ENCODE results near the gene ADCK1. TPM values are rescaled to one million over a fixed set of nuclear protein-coding genes. Genes with fewer than 3 reads are reported as not detected.
"Not testable (repeated sequence)": the region's sequence is repeated elsewhere in the genome, so short reads cannot be mapped to it uniquely, and the experiment has no call there.

Gene ADCK1
- total RNA-seq, 2 experiments from 2014 or later: 7.5 to 9.6 TPM

DNA sequence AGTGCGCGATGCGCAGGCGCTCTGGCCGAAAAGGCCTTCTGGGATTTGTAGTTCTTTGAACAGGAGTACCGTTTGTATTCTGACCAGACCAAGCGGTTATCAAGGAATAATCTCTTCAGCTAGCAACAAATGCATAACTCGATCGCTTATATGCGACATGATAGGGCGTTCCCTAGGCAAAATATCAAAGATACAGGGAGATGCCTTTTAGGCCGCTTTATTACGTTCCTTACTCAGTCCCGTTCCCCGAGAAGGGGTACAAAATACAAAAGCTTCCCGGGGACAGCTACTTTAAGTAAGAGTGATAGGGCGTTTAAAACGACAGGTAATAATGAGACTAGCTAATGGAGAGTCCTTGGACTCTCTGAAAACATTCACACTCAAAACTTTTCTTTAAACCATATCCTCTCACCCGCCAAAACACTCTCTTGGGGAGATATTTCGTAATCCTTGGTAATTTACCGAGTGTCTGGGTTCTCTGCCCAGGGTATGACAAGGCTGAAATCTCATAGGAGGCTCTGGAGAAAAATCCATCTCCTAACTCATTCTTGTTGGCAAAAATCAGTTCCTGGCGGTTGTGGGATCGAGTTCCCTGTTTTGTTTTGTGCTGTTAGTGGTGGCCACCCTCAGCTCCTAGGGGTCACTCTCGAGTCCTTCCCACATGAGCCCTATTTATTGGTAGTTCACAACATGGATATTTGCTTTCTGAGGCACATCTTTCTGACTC, 38.5 kb upstream of the ADCK1 start:
- peak overlapping the region; percentile 68 for H3K27ac ChIP-seq (ENCODE audit: low read depth, low read length, poor library complexity, severe bottlenecking)
- ChIA-PET POLR2A (interaction anchor here (0.6 to 2.3 kb wide), 8 partner anchors 9 to 1034 kb away, joined by 3 to 10 read pairs (median 4); no protein-coding TSS in a partner anchor), CTCF (ENCODE audit: unreplicated experiment) (no interaction called here)
- H3K9me3 ChIP-seq (ENCODE audit: low read length): no peaks in the 10 kb centered on the region
- peak overlapping the region; percentile 92 for H3K4me3 ChIP-seq (ENCODE audit: low read depth, low read length, poor library complexity, severe bottlenecking)
- peak overlapping the region; percentile 99 for H2AFZ ChIP-seq (ENCODE audit: low read length)
- H3K36me3 ChIP-seq (ENCODE audit: insufficient read depth, low read length): peaks cover 30% of the 10 kb centered on the region
- peaks cover 15% of the 10 kb centered on the region; the same call in 1 of the 2 replicates for H4K20me1 ChIP-seq (ENCODE audit: insufficient read depth, low read length)
- TF ChIP-seq, protein P1, sequence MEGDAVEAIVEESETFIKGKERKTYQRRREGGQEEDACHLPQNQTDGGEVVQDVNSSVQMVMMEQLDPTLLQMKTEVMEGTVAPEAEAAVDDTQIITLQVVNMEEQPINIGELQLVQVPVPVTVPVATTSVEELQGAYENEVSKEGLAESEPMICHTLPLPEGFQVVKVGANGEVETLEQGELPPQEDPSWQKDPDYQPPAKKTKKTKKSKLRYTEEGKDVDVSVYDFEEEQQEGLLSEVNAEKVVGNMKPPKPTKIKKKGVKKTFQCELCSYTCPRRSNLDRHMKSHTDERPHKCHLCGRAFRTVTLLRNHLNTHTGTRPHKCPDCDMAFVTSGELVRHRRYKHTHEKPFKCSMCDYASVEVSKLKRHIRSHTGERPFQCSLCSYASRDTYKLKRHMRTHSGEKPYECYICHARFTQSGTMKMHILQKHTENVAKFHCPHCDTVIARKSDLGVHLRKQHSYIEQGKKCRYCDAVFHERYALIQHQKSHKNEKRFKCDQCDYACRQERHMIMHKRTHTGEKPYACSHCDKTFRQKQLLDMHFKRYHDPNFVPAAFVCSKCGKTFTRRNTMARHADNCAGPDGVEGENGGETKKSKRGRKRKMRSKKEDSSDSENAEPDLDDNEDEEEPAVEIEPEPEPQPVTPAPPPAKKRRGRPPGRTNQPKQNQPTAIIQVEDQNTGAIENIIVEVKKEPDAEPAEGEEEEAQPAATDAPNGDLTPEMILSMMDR (conservative IDR thresholded peaks at IDR 0.05; ENCODE audit: low read length): peak; percentile 64
- TF ChIP-seq EZH2phosphoT487 (IDR thresholded peaks at IDR 0.05; ENCODE audit: borderline replicate concordance, low read depth, low read length): no peak
- peaks cover 22% of the 10 kb centered on the region for H3K4me1 ChIP-seq (ENCODE audit: insufficient read depth, low read length, poor library complexity, severe bottlenecking)
- H3K9me2 ChIP-seq (ENCODE audit: insufficient read depth, low read length): no peaks in the 10 kb centered on the region
- peaks cover 44% of the 10 kb centered on the region for H3K79me2 ChIP-seq (ENCODE audit: insufficient read depth, low read depth, low read length)
- peak; percentile 19 for DNase-seq (ENCODE audit: low spot score)
- intact Hi-C loops (cut with micrococcal nuclease; ENCODE audit: unreplicated experiment): loop anchor here (2.0 kb wide), 1 partner anchor 39 kb away; the partner anchor contains the start of gene ADCK1
- BruUV-seq (replicated peaks): no TSS peak
- H3K4me2 ChIP-seq (ENCODE audit: low read length): peak overlapping the region; percentile 84

DNA sequence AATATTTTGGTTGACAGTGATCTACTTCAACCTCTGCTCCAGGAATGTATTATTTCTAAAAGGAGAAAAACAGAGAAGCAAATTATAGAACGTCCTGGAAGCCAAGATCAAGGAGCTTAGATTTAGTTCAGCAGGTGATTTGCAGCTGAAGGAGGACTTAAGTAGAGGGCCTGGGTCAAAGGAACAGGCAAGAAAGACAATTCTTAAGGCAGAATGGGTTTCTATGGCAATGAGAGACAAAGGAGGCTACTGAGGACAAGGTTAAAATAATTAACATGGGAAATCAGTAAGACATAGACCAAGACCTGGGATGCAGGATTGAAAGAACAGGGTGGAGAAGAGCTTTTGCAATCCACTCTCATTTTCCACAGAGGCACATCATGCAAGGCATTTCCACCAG, 36.6 kb upstream of the ADCK1 start:
- Histone ChIP-seq H3K9me2 (ENCODE audit: insufficient read depth, low read length) (no peaks in the 10 kb centered on the region), H3K27ac (ENCODE audit: low read depth, low read length, poor library complexity, severe bottlenecking) (no peak overlapping the region), H3K36me3 (ENCODE audit: insufficient read depth, low read length) (peaks cover 10% of the 10 kb centered on the region), H3K4me2 (ENCODE audit: low read length) (no peak overlapping the region), H2AFZ (ENCODE audit: low read length) (no peak overlapping the region), H3K79me2 (ENCODE audit: insufficient read depth, low read depth, low read length) (peaks cover 25% of the 10 kb centered on the region), H3K4me1 (ENCODE audit: insufficient read depth, low read length, poor library complexity, severe bottlenecking) (peaks cover 22% of the 10 kb centered on the region), H3K9me3 (ENCODE audit: low read length) (no peaks in the 10 kb centered on the region), H3K4me3 (ENCODE audit: low read depth, low read length, poor library complexity, severe bottlenecking) (no peak overlapping the region), H4K20me1 (ENCODE audit: insufficient read depth, low read length) (peaks cover 8% of the 10 kb centered on the region; the same call in 1 of the 2 replicates)
- DNase-seq (ENCODE audit: low spot score): no peak
- no TSS peak for BruUV-seq (replicated peaks)
- intact Hi-C loops (cut with micrococcal nuclease; ENCODE audit: unreplicated experiment): no loop called here
- no peak for TF ChIP-seq EZH2phosphoT487 (IDR thresholded peaks at IDR 0.05; ENCODE audit: borderline replicate concordance, low read depth, low read length)
- TF ChIP-seq, protein P1 (conservative IDR thresholded peaks at IDR 0.05; ENCODE audit: low read length): no peak
- ChIA-PET CTCF (ENCODE audit: unreplicated experiment) (no interaction called here), POLR2A (interaction anchor here (0.9 to 2.3 kb wide), 3 partner anchors 12 to 33 kb away, joined by 4 to 9 read pairs (median 4); no protein-coding TSS in a partner anchor)

DNA sequence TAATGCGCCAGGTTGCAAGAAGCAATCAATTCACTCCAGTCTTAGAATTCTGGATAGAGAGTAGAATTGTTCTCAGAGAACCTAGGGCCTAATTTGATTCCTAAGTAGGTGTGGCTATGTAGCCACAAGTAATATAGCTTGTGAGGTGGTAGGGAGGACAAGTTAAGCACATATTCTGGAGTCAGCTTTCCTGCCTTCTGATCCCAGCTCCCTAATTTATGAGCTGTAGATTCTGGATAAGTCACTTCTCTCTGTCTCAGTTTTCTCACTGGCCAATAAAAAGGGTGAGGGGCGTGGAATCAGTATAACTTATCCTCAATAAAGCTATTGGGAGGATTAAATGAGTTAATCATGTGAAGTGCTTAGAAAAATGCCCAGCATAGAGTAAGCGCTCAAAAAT, 35.9 kb upstream of the ADCK1 start:
- no peak overlapping the region for H2AFZ ChIP-seq (ENCODE audit: low read length)
- no peak overlapping the region for H3K4me2 ChIP-seq (ENCODE audit: low read length)
- TF ChIP-seq, protein P1 (conservative IDR thresholded peaks at IDR 0.05; ENCODE audit: low read length): no peak
- no peak for TF ChIP-seq EZH2phosphoT487 (IDR thresholded peaks at IDR 0.05; ENCODE audit: borderline replicate concordance, low read depth, low read length)
- peaks cover 8% of the 10 kb centered on the region; the same call in 1 of the 2 replicates for H4K20me1 ChIP-seq (ENCODE audit: insufficient read depth, low read length)
- H3K4me3 ChIP-seq (ENCODE audit: low read depth, low read length, poor library complexity, severe bottlenecking): no peak overlapping the region
- BruUV-seq (replicated peaks): no TSS peak
- intact Hi-C loops (cut with micrococcal nuclease; ENCODE audit: unreplicated experiment): no loop called here
- ChIA-PET CTCF (ENCODE audit: unreplicated experiment) (no interaction called here), POLR2A (interaction anchor here (0.9 to 1.5 kb wide), 3 partner anchors 12 to 58 kb away, joined by 3 to 4 read pairs (median 4); no protein-coding TSS in a partner anchor)
- no peak for DNase-seq (ENCODE audit: low spot score)
- H3K4me1 ChIP-seq (ENCODE audit: insufficient read depth, low read length, poor library complexity, severe bottlenecking): peaks cover 17% of the 10 kb centered on the region
- H3K79me2 ChIP-seq (ENCODE audit: insufficient read depth, low read depth, low read length): peaks cover 18% of the 10 kb centered on the region
- no peak overlapping the region for H3K27ac ChIP-seq (ENCODE audit: low read depth, low read length, poor library complexity, severe bottlenecking)
- peaks cover 4% of the 10 kb centered on the region; the same call in 1 of the 2 replicates for H3K36me3 ChIP-seq (ENCODE audit: insufficient read depth, low read length)
- no peaks in the 10 kb centered on the region for H3K9me2 ChIP-seq (ENCODE audit: insufficient read depth, low read length)
- H3K9me3 ChIP-seq (ENCODE audit: low read length): no peaks in the 10 kb centered on the region

DNA sequence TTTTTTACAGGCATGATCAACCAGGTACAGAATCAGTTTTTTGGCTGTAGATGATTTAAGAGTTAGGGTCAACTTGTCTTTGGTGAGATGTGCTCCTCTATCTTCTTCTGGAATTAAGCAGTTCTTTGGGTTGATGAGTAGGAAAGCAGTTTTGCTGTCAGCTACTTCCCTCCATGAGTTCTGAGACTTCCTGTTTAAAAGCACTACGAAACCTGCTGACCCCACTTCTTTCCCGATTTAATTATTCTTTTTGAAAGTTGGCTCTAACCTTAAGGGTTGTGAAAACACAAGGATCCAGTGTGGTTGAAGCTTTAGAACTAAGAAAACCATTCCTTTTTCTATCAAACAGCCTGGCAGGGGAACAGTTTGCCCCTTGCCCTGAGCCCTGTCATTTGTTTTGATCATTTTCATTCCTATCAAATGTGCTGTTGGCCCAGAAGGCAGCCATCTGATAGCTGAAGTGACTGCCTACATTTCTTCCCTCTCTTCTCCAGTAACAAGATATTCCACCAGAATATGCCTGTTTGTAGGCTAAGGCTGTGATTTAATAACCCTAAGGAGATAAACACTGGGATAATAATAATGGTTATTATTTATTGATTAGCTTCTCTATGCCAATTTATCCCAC, 31.4 kb upstream of the ADCK1 start:
- H3K4me1 ChIP-seq (ENCODE audit: insufficient read depth, low read length, poor library complexity, severe bottlenecking); DNase-seq (ENCODE audit: low spot score); H3K4me3 ChIP-seq (ENCODE audit: low read depth, low read length, poor library complexity, severe bottlenecking); H3K79me2 ChIP-seq (ENCODE audit: insufficient read depth, low read depth, low read length); H3K27ac ChIP-seq (ENCODE audit: low read depth, low read length, poor library complexity, severe bottlenecking); H3K4me2 ChIP-seq (ENCODE audit: low read length); H3K9me2 ChIP-seq (ENCODE audit: insufficient read depth, low read length); BruUV-seq (replicated peaks); H3K9me3 ChIP-seq (ENCODE audit: low read length); CTCF ChIA-PET (ENCODE audit: unreplicated experiment); H4K20me1 ChIP-seq (ENCODE audit: insufficient read depth, low read length); H3K36me3 ChIP-seq (ENCODE audit: insufficient read depth, low read length); intact Hi-C loops (cut with micrococcal nuclease; ENCODE audit: unreplicated experiment): not testable (repeated sequence)
- 0 out of 2 replicates have a peak overlapping the region, but pooled peaks have one; percentile 31 for H2AFZ ChIP-seq (ENCODE audit: low read length)
- POLR2A ChIA-PET: interaction anchor here (0.6 kb wide), 1 partner anchor 12 kb away, joined by 5 read pairs; no protein-coding TSS in a partner anchor
